ENCODE results near the gene PLCD1.

- TF ChIP-seq CTCF (conservative IDR thresholded peaks at IDR 0.05; ENCODE audit: low read length) (no peak), EZH2phosphoT487 (IDR thresholded peaks at IDR 0.05; ENCODE audit: borderline replicate concordance, low read depth, low read length) (no peak)
Measured at GRCh38 chr3:38059591-38059990, 30.1 kb upstream of the PLCD1 start.

Measured in OCI-LY7 (cell line).